Hepatocyte (in vitro differentiated cells): ENCODE data around the gene IFNA1. TPM values are rescaled to one million over a fixed set of nuclear protein-coding genes. Genes with fewer than 3 reads are reported as not detected.

ENCODE experiments used
- DNase-seq: peaks from one replicate; pipeline ENCODE4 v3.0.0-alpha.2; 2016; ENCODE audit warnings: low spot score
- H2AFZ ChIP-seq: fragments of 200-600 bp; sonication (generic); 2 replicates; pipeline ENCODE4 v1.6.0; 2016; ENCODE audit warnings: antibody characterized with exemption, mild to moderate bottlenecking
- H3K27ac ChIP-seq: fragments of 200-600 bp; sonication (generic); 2 replicates; pipeline ENCODE4 v1.5.1; 2016; ENCODE audit warnings: mild to moderate bottlenecking
- H3K27me3 ChIP-seq: fragments of 200-600 bp; sonication (generic); 2 replicates; pipeline ENCODE4 v1.6.1; 2016
- H3K36me3 ChIP-seq: fragments of 200-600 bp; sonication (generic); replicated peaks from 2 replicates; pipeline ENCODE4 v1.5.1; 2016; ENCODE audit warnings: low read depth; ENCODE audit not compliant: insufficient read depth
- H3K4me1 ChIP-seq: fragments of 200-600 bp; sonication (generic); 2 replicates; pipeline ENCODE4 v1.5.1; 2016; ENCODE audit warnings: mild to moderate bottlenecking, moderate library complexity; ENCODE audit not compliant: insufficient read depth
- H3K4me2 ChIP-seq: fragments of 200-600 bp; sonication (generic); 2 replicates; pipeline ENCODE4 v1.6.0; 2016
- H3K4me3 ChIP-seq: fragments of 200-600 bp; sonication (generic); 2 replicates; pipeline ENCODE4 v1.5.1; 2016; ENCODE audit warnings: mild to moderate bottlenecking
- H3K79me2 ChIP-seq: fragments of 200-600 bp; sonication (generic); 2 replicates; pipeline ENCODE4 v1.6.0; 2017; ENCODE audit warnings: mild to moderate bottlenecking
- H3K9me2 ChIP-seq: fragments of 200-600 bp; sonication (generic); replicated peaks from 2 replicates; pipeline ENCODE4 v1.6.0; 2017; ENCODE audit warnings: mild to moderate bottlenecking; ENCODE audit not compliant: insufficient read depth
- H3K9me3 ChIP-seq: fragments of 200-600 bp; sonication (generic); 2 replicates; pipeline ENCODE4 v1.5.1; 2016; ENCODE audit warnings: low read depth, mild to moderate bottlenecking
- H4K20me1 ChIP-seq: fragments of 200-600 bp; sonication (generic); 2 replicates; pipeline ENCODE4 v1.6.0; 2016; ENCODE audit warnings: mild to moderate bottlenecking; ENCODE audit not compliant: insufficient read depth, poor library complexity, severe bottlenecking
- EZH2 ChIP-seq: fragments of 200-600 bp; sonication (generic); IDR thresholded peaks from 2 replicates; pipeline ENCODE4 v1.6.1; 2016; ENCODE audit warnings: antibody characterized with exemption, mild to moderate bottlenecking, borderline replicate concordance
- EZH2phosphoT487 ChIP-seq: fragments of 200-600 bp; sonication (generic); IDR thresholded peaks from one replicate; pipeline ENCODE4 v1.6.1; 2018; ENCODE audit warnings: antibody characterized with exemption, mild to moderate bottlenecking, low read depth, moderate library complexity; ENCODE audit not compliant: unreplicated experiment, severe bottlenecking
- WGBS: methylation state at CpG from one replicate; pipeline ENCODE4 v1.1.6; 2016; ENCODE audit warnings: low lambda C conversion rate; ENCODE audit errors: missing lambda C conversion rate; 5-methylcytosine and 5-hydroxymethylcytosine counted together
- polyA plus RNA-seq: library from polyadenylated mRNA; unstranded; fragments of >200 nt; fragmentation: Nextera tagmentation; extraction: Ambion mirVana; gene quantifications from 2 replicates; pipeline ENCODE4 v1.2.1, GENCODE V29; 2016
- total RNA-seq: library from RNA; depleted of rRNA; stranded (reverse); fragments of >200 nt; gene quantifications from 2 replicates; pipeline ENCODE4 v1.2.3, GENCODE V29; 2014
- TF ChIP-seq, protein P1 (sequence below): fragments of 200-600 bp; sonication (generic); IDR thresholded peaks from 2 replicates; pipeline ENCODE4 v1.5.1; 2016; ENCODE audit warnings: antibody characterized with exemption, mild to moderate bottlenecking; ENCODE audit not compliant: poor library complexity

Gene IFNA1
- total and polyA plus RNA-seq, 2 experiments from 2014 or later: not detected

DNA sequence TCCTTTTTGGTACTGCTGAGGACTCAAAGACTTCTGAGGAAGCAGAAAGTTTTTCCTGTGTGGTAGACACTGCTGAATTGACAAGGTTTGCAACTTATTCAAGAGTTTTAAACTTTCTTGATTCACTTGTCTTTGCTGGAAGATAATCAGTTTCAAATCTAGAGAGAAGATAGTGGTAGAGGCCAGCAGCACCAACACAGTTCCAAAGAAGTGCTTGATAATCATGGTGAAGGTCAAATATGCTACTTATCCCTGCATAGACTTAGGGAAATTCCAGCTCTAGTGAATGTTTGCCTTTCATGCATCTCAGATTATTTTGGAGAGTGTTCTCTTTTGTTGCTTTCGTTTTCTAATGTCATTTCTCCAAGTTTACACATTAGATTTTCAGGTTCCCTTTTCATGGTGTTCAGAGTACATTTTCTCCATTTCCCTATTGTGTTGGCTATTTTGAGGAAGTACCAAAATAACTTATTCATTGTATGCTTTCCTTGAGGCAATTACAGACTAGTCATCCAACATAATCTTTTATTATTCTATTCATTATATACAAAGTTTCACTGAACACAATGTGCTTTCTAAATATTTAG lies 41.3 kb downstream of the IFNA1 start:
- WGBS: 73% methylated on average over 1 of the region's 1 CpG

DNA sequence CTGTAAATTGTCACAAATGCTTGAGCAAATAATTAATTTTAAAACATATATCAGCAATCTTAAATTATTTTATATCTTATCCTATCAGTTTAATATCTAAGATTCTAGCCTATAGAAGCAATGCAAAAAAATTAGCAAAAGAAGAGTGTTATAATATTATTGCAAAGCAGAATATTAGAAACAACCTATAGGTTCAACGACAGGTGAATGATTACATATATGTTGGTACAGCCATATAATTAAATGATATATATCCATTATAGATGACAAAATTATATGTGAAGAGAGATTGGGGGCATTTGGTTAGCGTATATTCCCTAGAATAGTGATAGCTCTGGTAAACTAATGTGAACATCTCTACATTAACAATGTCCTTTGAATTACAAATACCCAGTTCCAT lies 42.0 kb downstream of the IFNA1 start, which contains the start of gene IFNE:
Gene IFNE (minus strand): TSS at position 101 of the 400 bp plus-strand sequence. CDS start 619 bp downstream, outside the sequence.
- no peak within 1 kb of the TSS for H3K4me3 ChIP-seq
- H3K9me2 ChIP-seq: no peaks in the 10 kb centered on the region
- no peak for DNase-seq
- no peaks in the 10 kb centered on the region for H4K20me1 ChIP-seq
- WGBS: 92% methylated on average over 2 of the region's 2 CpGs
- no peaks in the 10 kb centered on the region for H3K9me3 ChIP-seq
- H3K27me3 ChIP-seq: no peaks in the 10 kb centered on the region
- TF ChIP-seq EZH2phosphoT487 (no peak), EZH2 (no peak)
- TF ChIP-seq, protein P1, sequence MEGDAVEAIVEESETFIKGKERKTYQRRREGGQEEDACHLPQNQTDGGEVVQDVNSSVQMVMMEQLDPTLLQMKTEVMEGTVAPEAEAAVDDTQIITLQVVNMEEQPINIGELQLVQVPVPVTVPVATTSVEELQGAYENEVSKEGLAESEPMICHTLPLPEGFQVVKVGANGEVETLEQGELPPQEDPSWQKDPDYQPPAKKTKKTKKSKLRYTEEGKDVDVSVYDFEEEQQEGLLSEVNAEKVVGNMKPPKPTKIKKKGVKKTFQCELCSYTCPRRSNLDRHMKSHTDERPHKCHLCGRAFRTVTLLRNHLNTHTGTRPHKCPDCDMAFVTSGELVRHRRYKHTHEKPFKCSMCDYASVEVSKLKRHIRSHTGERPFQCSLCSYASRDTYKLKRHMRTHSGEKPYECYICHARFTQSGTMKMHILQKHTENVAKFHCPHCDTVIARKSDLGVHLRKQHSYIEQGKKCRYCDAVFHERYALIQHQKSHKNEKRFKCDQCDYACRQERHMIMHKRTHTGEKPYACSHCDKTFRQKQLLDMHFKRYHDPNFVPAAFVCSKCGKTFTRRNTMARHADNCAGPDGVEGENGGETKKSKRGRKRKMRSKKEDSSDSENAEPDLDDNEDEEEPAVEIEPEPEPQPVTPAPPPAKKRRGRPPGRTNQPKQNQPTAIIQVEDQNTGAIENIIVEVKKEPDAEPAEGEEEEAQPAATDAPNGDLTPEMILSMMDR: no peak
- no peaks in the 10 kb centered on the region for H3K36me3 ChIP-seq
- no peaks in the 10 kb centered on the region for H3K79me2 ChIP-seq
- no peak within 1 kb of the TSS for H3K27ac ChIP-seq
- H2AFZ ChIP-seq: no peak within 1 kb of the TSS
- no peaks in the 10 kb centered on the region for H3K4me1 ChIP-seq
- no peak within 1 kb of the TSS for H3K4me2 ChIP-seq

More for the DNA sequence above, 41.3 kb downstream of the IFNA1 start:
- Histone ChIP-seq H3K27ac (no peak overlapping the region), H3K36me3 (no peaks in the 10 kb centered on the region), H2AFZ (no peak overlapping the region), H3K4me1 (no peaks in the 10 kb centered on the region), H3K9me2 (no peaks in the 10 kb centered on the region), H4K20me1 (no peaks in the 10 kb centered on the region), H3K27me3 (no peaks in the 10 kb centered on the region), H3K9me3 (no peaks in the 10 kb centered on the region), H3K4me3 (no peak overlapping the region), H3K4me2 (no peak overlapping the region), H3K79me2 (no peaks in the 10 kb centered on the region)
- DNase-seq: no peak
- TF ChIP-seq EZH2phosphoT487: no peak
- TF ChIP-seq, protein P1: no peak
- TF ChIP-seq EZH2: no peak

Other genes with a start within 250 kb of the IFNA1 start
- gene IFNA7, start 238.2 kb upstream of the IFNA1 start, total RNA-seq: not detected in 2 replicates
- gene IFNA7, start 238.2 kb upstream of the IFNA1 start, polyA plus RNA-seq: not detected in 2 replicates
- gene IFNA10, start 233.3 kb upstream of the IFNA1 start, total RNA-seq: not detected in 2 replicates
- not detected in 2 replicates for gene IFNA10, start 233.3 kb upstream of the IFNA1 start, polyA plus RNA-seq
- not detected in 2 replicates for gene IFNA16, start 223.1 kb upstream of the IFNA1 start, total RNA-seq
- gene IFNA16, start 223.1 kb upstream of the IFNA1 start, polyA plus RNA-seq: not detected in 2 replicates
- not detected in 2 replicates for gene IFNA17, start 212.2 kb upstream of the IFNA1 start, total RNA-seq
- gene IFNA17, start 212.2 kb upstream of the IFNA1 start, polyA plus RNA-seq: not detected in 2 replicates
- gene IFNA14, start 200.4 kb upstream of the IFNA1 start, total RNA-seq: not detected in 2 replicates
- gene IFNA14, start 200.4 kb upstream of the IFNA1 start, polyA plus RNA-seq: not detected in 2 replicates
- not detected in 2 replicates for gene IFNA5, start 135.1 kb upstream of the IFNA1 start, total RNA-seq
- gene IFNA5, start 135.1 kb upstream of the IFNA1 start, polyA plus RNA-seq: not detected in 2 replicates
- 41.6 and 43.1 TPM in 2 replicates for gene KLHL9, start 105.0 kb upstream of the IFNA1 start, total RNA-seq
- gene KLHL9, start 105.0 kb upstream of the IFNA1 start, polyA plus RNA-seq: 17.5 and 18.6 TPM in 2 replicates
- gene IFNA6, start 89.6 kb upstream of the IFNA1 start, total RNA-seq: not detected in 2 replicates
- gene IFNA6, start 89.6 kb upstream of the IFNA1 start, polyA plus RNA-seq: not detected in 2 replicates
- gene IFNA13, start 72.4 kb upstream of the IFNA1 start, total RNA-seq: not detected in 2 replicates
- not detected in 2 replicates for gene IFNA13, start 72.4 kb upstream of the IFNA1 start, polyA plus RNA-seq
- not detected in 2 replicates for gene IFNA2, start 55.0 kb upstream of the IFNA1 start, total RNA-seq
- gene IFNA2, start 55.0 kb upstream of the IFNA1 start, polyA plus RNA-seq: not detected in 2 replicates
- gene IFNA8, start 31.3 kb upstream of the IFNA1 start, total RNA-seq: not detected in 2 replicates
- not detected in 2 replicates for gene IFNA8, start 31.3 kb upstream of the IFNA1 start, polyA plus RNA-seq
- 0.64 and 0.67 TPM in 2 replicates for gene IFNE, start 41.9 kb downstream of the IFNA1 start, total RNA-seq
- gene IFNE, start 41.9 kb downstream of the IFNA1 start, polyA plus RNA-seq: not detected in 2 replicates